HG03045 (cell line): ENCODE results near the gene EIF6.
"Not testable (repeated sequence)": the region's sequence is repeated elsewhere in the genome, so short reads cannot be mapped to it uniquely, and the experiment has no call there.

Experiments used
- ATAC-seq: cut with Tn5 transposase; IDR thresholded peaks from one replicate; pipeline ENCODE4 v1.9.1; 2021; ENCODE audit warnings: mild to moderate bottlenecking, moderate library complexity; ENCODE audit not compliant: unreplicated experiment

Gene EIF6

DNA sequence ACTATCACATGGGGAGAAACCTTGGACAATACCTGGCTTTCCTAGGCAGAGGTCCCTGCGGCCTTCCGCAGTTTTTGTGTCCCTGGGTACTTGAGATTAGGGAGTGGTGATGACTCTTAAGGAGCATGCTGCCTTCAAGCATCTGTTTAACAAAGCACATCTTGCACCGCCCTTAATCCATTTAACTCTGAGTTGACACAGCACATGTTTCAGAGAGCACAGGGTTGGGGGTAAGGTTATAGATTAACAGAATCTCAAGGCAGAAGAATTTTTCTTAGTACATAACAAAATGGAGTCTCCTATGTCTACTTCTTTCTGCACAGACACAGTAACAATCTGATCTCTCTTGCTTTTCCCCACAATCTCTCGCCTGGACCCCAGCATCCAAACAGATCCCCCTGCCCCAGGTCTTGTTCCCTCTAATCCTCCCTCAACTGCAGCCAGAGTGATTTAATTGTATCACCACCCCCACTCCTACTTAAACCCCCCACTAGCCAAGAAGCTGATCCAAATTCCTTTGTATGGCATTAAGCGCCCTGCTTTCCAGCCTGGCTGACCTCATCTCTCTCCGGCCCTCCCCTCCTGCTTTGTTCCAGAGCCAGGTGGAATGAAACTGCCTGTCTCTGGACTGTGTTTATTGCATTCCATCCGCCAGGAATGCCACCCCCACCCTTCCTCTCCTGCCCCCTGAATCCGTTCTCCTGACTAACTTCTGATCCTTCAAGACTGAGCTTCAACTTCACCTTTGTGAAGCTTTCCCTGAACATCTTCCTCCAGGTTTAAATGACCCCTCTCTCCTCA lies 21.6 kb downstream of the EIF6 start:
- not testable (repeated sequence) for ATAC-seq

- not testable (repeated sequence) for ATAC-seq
Observed at GRCh38 chr20:35262321-35262720, 22.3 kb downstream of the EIF6 start.

DNA sequence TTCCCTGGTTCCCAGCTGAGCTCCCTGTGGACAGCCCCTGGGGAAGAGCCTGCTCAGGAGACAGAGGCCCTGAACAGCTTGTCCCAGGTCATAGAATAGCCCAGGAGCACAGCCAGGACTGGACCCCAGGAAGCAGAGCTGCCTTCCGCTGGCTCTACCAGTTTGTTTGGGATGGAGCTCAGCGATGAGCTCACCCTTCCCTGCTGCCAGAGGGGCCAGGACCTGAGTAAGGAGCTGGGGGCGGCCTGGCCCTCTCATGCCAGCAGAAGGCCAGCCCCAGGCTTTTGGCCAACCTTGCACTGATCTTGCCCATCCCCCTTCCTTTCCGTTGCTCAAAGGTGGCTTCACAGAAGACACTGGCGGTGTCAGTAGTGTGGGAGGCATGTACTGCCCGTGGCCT lies 24.1 kb downstream of the EIF6 start:
- no peak for ATAC-seq

- no peak for ATAC-seq
Observed at GRCh38 chr20:35257175-35257909, 27.2 kb downstream of the EIF6 start.

GRCh38 chr20:35254448-35254999 lies 30.0 kb downstream of the EIF6 start:
- no peak for ATAC-seq

GRCh38 chr20:35253010-35253409 lies 31.6 kb downstream of the EIF6 start:
- no peak for ATAC-seq

DNA sequence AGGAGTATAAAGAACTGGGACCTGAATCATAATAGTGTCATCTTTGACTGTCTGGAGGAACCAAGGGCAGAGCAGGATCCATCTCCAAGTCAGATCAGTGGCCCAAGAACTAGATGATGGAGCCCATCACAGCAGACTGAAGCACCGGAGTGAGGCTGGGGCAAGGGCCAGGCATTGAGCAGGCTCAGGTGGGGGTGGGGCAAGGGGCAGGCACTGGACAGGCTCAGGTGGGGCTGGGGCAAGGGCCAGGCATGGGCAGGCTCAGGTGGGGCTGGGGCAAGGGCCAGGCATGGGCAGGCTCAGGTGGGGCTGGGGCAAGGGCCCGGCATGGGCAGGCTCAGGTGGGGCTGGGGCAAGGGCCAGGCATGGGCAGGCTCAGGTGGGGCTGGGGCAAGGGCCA lies 32.0 kb downstream of the EIF6 start:
- not testable (repeated sequence) for ATAC-seq

DNA sequence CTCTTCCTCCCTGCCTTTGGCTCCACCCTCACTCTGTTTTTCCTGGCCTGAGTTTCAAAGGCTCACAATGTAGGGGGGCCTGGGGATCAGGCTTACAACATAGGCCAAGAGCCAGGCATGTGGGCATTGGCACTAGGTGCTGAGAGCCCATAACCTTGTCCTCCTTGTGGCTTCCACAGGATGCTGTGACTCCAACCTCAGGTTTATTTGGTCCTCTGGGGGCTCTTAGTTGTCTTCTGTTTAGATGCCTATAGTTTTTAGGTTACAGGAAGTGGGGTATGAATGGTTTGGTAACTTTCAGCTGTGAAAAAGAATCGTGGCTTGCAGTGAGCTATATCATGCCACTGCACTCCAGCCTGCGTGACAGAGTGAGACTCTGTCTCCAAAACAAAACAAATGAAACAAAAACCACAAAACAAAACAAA lies 32.5 kb downstream of the EIF6 start:
- no peak for ATAC-seq

- ATAC-seq: no peak
Observed at GRCh38 chr20:35251613-35251940, 33.0 kb downstream of the EIF6 start.

DNA sequence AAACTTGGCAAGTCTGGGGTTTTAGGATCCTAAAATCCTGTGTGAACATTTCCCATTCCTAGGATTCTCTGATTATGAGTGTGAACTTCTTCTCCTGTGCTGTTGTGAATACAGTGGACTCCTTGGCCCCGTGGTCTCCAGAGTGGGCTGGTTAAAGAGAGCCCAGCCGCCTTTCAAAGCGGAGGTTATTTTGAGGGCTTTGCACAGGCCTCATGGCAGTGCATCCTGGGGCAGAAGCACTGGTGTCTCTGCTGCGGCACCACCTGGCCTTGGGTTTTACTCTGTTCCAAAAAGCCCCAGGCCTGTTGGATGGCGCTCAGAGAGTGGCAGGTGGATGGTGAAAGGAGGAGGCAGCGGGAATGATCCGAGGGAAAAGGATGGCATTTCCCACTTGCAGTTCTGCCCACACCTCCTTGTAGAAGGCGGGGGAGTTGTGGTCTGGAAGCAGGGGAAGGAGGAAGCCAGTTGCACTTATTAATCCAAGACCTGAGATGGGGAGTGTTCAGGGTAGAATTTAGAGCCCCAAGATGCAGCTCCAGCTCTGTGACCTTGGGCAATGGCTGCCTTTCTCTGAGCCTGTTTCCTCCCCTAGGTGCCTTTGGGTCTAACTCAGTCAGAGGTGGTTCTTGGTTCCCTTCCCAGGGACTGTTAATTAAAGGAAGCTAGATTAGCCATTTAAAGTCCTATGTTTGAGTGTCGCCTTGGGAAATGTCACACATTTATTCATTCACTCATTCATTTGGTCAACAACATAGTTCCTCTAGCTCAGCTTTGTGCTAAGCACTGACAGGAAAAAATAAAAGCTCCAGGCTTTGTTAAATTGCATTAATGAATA lies 35.7 kb downstream of the EIF6 start:
- ATAC-seq: no peak

GRCh38 chr20:35246723-35247122 lies 37.8 kb downstream of the EIF6 start:
- ATAC-seq: no peak

- ATAC-seq: no peak
Observed at GRCh38 chr20:35243986-35244385, 40.6 kb downstream of the EIF6 start.

DNA sequence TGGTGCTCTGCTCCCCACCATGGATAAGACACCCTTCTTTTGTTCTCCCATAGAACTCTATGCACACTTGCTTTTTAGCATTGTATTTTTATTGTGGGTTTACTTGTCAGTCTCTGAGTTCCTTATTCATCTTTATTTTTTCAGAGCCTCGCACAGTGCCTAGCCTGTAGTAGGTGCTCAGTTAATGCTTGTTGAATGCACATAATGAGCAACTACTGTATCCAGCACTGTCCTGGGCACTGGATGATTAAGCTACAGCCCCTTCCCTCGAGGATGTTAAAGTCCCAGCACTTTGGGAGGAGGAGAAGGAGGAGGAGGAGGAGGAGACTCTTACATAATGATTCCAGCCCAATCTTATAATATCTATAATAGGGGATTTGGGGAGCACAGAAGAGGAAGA lies 41.3 kb downstream of the EIF6 start:
- ATAC-seq: no peak

DNA sequence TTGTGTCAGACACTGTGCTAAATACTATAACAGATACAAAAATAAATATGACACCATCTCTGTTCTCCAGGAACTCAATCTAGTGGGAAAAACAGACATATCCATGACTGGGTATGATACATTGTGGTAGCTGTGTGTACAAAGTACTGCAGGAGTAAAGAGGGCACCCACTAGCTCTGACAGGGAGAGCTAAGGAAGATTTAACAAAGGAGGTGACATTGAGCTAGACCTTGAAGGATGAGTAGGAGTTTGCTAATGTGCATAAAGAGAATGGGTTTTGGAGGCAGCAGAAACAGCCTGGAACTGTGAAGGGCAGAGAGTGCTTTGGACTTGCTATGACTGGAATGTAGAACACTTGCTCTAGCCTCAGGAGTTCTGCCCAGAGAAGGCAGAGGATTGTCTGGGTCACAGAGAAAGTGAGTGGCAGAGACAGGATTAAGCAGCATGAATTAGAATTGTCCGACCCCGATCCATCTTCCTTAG lies 43.7 kb downstream of the EIF6 start:
- ATAC-seq: no peak

GRCh38 chr20:35240083-35240810 lies 44.3 kb downstream of the EIF6 start:
- ATAC-seq: no peak

- no peak for ATAC-seq
Observed at GRCh38 chr20:35238735-35239134, 45.8 kb downstream of the EIF6 start.

- ATAC-seq: no peak
Observed at GRCh38 chr20:35238170-35238569, 46.4 kb downstream of the EIF6 start.

GRCh38 chr20:35237486-35237885 lies 47.1 kb downstream of the EIF6 start:
- no peak for ATAC-seq

DNA sequence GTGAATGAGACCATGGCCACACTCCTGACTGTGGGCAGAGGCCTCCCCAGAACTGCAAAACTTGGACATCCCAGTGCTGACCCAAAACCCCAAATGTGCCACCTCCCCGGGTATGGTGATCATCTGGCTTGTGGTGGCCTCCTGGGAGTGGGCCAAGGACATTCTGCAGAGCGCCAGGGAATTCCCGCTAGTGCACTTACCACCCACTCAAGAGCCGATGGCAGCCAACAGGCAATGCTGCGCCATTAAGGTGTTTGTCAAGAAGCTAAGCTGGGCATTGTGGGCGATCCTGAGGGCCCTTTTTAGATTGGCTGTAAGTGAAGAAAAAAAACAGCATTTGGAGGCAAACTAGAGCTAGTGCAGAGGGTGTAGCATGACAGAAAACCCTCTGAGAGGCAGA lies 48.7 kb downstream of the EIF6 start:
- ATAC-seq: no peak

GRCh38 chr20:35232575-35232974 lies 52.0 kb downstream of the EIF6 start:
- no peak for ATAC-seq
